GM18870 (cell line): ENCODE data around the gene NIP7.

Source experiments
- ATAC-seq: cut with Tn5 transposase; IDR thresholded peaks from one replicate; pipeline ENCODE4 v1.9.1; 2021; ENCODE audit warnings: moderate library complexity; ENCODE audit not compliant: unreplicated experiment

The NIP7 gene

DNA sequence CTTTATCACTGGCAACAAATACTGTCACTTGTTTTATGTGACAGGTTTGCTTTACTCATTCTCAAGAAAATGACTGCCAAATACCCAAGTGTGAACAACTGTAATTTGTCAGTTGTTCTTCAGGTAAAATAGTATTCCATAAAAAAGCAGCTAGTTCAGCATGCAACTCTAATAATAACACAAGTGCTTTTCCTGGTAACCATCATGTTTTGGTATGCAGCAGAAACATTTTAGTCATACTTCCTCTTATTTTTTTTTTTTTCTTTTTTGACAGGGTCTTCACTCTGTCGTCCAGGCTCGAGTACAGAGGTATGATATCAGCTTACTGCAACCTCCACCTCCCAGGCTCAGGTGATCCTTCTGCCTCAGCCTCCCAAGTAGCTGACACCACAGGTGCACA is 41.7 kb downstream of the NIP7 start:
- ATAC-seq, result no peak

DNA sequence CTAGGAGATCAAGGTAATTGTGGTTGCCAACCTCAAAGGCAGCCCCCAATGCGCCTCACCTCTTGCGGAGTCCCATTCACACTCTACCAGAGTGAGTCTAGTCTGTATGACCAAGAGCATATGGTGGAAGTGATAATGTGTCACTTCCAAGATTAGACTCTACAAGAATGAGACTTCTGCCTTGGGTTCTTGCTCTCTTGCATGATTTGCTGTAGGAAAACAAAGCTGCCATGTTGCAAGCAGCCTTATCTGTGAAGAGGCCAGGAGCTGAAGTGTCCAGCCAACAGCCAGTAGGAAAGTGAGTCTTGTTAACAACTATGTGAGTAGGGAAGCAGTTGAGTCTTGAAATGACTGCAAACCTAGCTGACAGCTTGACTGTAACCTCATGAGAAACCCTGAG is 42.8 kb downstream of the NIP7 start:
- ATAC-seq, result no peak

DNA sequence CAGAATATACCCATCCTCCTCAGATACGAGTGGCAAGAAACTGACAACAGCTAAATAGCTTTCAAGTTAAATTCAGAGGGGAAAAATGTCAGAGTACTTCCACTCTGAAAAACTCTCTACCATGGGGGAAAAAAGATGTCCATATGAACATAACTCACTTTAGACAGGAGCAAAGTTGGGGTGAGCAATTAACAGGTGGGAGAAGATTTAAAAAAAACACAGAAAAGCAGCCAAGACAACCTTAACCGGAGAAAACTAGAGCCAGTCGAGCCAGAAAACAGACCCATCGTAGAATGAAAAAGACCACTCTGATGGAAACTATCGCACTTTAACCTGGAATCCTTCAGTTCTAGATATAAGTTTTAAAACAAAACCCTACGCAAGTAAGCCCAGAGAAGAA is 45.4 kb downstream of the NIP7 start:
- no peak for ATAC-seq

DNA sequence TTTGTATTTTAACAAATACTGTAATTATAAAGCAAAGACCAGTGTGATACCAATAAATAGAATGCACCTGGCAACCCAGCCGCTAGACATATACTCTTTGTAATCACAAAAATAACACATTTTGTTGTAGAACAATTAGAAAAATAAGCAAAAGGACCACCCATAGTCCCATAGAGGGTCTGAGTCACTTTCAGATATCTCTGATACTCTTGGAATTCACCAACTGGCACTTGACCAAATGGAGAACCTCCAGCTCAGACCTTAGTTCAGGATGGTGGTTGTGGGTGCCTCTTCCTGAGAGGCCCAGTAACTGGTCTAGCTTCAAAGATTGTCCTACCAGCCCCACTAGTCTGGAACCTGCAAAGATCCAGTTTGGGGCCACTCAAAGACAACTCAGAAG is 47.0 kb downstream of the NIP7 start:
- no peak for ATAC-seq
